H1 (cell line): ENCODE results near the gene FPR3. TPM values are rescaled to one million over a fixed set of nuclear protein-coding genes. Genes with fewer than 3 reads are reported as not detected.

ENCODE experiments used
- NRF1 ChIP-seq: IDR thresholded peaks from 2 replicates; pipeline ENCODE4 v1.6.1; 2011; ENCODE audit warnings: mild to moderate bottlenecking, low read depth, low read length, improper control_type of control experiment
- RBBP5 ChIP-seq: IDR thresholded peaks from 2 replicates; pipeline ENCODE4 v1.7.1; 2012; ENCODE audit warnings: low read depth, mild to moderate bottlenecking, inconsistent platforms, low read length, moderate library complexity, borderline replicate concordance
- polyA plus RNA-seq, 7 experiments: library from polyadenylated mRNA; depleted of rRNA in 3 of 7; stranded (reverse) in 5 of 7; unstranded in 2 of 7; fragments of >200 nt in 5 of 7; fragments of 200-250 nt in 2 of 7; gene quantifications; 1 replicate in 5 of 7; 2 replicates in 1 of 7; 4 replicates in 1 of 7; pipeline versions ENCODE4 v1.2.1 to v1.2.3, GENCODE V29; 2011 to 2013; ENCODE audit warnings: missing spikeins in 2 of 7, mixed read lengths in 2 of 7
- total RNA-seq: library from RNA; stranded (reverse); fragmentation: NEBNext Ultra II Directional; extraction: Animal tissue kit (Norgen Biotek cat#: 25700); gene quantifications from 2 replicates; pipeline ENCODE4 v1.2.1, GENCODE V29; 2021
- TF ChIP-seq, protein P1 (sequence below): fragments of 300-600 bp; sonication (generic); IDR thresholded peaks from 2 replicates; pipeline ENCODE4 v1.7.1; 2012; ENCODE audit warnings: low read length, moderate library complexity, mild to moderate bottlenecking, inconsistent platforms; ENCODE audit not compliant: insufficient replicate concordance

Gene FPR3
- total and polyA plus RNA-seq, 2 of the 8 experiments (the other 6 are each of a cell fraction or from before 2014, with no cell fraction given): not detected

DNA sequence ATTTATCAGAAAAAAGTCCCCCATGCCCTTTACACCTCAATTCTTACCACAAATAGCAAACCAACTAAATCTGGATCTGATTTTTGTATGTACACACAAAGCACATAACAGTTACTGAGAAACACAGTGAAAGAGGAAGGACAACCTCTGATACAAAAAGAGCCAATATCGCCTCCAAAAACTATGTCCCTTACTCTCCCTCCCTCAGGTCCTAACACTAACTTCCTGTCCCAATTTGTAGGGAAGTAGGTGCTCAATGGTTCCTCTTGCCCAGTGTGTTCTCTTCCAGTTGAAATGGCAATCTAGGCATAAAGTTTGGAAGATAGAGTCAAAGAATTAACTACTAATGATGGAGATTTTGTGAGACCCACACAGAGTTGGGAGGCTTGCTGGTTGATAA lies 15.8 kb upstream of the FPR3 start (continued):
- TF ChIP-seq, protein P1, sequence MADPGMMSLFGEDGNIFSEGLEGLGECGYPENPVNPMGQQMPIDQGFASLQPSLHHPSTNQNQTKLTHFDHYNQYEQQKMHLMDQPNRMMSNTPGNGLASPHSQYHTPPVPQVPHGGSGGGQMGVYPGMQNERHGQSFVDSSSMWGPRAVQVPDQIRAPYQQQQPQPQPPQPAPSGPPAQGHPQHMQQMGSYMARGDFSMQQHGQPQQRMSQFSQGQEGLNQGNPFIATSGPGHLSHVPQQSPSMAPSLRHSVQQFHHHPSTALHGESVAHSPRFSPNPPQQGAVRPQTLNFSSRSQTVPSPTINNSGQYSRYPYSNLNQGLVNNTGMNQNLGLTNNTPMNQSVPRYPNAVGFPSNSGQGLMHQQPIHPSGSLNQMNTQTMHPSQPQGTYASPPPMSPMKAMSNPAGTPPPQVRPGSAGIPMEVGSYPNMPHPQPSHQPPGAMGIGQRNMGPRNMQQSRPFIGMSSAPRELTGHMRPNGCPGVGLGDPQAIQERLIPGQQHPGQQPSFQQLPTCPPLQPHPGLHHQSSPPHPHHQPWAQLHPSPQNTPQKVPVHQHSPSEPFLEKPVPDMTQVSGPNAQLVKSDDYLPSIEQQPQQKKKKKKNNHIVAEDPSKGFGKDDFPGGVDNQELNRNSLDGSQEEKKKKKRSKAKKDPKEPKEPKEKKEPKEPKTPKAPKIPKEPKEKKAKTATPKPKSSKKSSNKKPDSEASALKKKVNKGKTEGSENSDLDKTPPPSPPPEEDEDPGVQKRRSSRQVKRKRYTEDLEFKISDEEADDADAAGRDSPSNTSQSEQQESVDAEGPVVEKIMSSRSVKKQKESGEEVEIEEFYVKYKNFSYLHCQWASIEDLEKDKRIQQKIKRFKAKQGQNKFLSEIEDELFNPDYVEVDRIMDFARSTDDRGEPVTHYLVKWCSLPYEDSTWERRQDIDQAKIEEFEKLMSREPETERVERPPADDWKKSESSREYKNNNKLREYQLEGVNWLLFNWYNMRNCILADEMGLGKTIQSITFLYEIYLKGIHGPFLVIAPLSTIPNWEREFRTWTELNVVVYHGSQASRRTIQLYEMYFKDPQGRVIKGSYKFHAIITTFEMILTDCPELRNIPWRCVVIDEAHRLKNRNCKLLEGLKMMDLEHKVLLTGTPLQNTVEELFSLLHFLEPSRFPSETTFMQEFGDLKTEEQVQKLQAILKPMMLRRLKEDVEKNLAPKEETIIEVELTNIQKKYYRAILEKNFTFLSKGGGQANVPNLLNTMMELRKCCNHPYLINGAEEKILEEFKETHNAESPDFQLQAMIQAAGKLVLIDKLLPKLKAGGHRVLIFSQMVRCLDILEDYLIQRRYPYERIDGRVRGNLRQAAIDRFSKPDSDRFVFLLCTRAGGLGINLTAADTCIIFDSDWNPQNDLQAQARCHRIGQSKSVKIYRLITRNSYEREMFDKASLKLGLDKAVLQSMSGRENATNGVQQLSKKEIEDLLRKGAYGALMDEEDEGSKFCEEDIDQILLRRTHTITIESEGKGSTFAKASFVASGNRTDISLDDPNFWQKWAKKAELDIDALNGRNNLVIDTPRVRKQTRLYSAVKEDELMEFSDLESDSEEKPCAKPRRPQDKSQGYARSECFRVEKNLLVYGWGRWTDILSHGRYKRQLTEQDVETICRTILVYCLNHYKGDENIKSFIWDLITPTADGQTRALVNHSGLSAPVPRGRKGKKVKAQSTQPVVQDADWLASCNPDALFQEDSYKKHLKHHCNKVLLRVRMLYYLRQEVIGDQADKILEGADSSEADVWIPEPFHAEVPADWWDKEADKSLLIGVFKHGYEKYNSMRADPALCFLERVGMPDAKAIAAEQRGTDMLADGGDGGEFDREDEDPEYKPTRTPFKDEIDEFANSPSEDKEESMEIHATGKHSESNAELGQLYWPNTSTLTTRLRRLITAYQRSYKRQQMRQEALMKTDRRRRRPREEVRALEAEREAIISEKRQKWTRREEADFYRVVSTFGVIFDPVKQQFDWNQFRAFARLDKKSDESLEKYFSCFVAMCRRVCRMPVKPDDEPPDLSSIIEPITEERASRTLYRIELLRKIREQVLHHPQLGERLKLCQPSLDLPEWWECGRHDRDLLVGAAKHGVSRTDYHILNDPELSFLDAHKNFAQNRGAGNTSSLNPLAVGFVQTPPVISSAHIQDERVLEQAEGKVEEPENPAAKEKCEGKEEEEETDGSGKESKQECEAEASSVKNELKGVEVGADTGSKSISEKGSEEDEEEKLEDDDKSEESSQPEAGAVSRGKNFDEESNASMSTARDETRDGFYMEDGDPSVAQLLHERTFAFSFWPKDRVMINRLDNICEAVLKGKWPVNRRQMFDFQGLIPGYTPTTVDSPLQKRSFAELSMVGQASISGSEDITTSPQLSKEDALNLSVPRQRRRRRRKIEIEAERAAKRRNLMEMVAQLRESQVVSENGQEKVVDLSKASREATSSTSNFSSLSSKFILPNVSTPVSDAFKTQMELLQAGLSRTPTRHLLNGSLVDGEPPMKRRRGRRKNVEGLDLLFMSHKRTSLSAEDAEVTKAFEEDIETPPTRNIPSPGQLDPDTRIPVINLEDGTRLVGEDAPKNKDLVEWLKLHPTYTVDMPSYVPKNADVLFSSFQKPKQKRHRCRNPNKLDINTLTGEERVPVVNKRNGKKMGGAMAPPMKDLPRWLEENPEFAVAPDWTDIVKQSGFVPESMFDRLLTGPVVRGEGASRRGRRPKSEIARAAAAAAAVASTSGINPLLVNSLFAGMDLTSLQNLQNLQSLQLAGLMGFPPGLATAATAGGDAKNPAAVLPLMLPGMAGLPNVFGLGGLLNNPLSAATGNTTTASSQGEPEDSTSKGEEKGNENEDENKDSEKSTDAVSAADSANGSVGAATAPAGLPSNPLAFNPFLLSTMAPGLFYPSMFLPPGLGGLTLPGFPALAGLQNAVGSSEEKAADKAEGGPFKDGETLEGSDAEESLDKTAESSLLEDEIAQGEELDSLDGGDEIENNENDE: no peak
- TF ChIP-seq NRF1: no peak
- no peak for TF ChIP-seq RBBP5
